K562 (cell line): ENCODE measurements around the gene TMEM87B. TPM values are rescaled to one million over a fixed set of nuclear protein-coding genes. Genes with fewer than 3 reads are reported as not detected.
A peak's percentile ranks its signal among the peaks of the same experiment; 100 is the strongest.

Experiments
- CC2D1A ChIP-seq: fragments of 450-650 bp; IDR thresholded peaks from 2 replicates; pipeline ENCODE4 v1.6.1; 2017; ENCODE audit warnings: mild to moderate bottlenecking
- GABPB1 ChIP-seq: sonication (generic); formaldehyde crosslinking; IDR thresholded peaks from 2 replicates; pipeline ENCODE4 v1.8.0; 2022; ENCODE audit warnings: mild to moderate bottlenecking, missing genetic modification reagents
- HDGF ChIP-seq: fragments of 450-650 bp; IDR thresholded peaks from 2 replicates; pipeline ENCODE4 v1.6.1; 2016
- MAZ ChIP-seq, 2 experiments: fragments of 450-650 bp in 1 of 2; sonication (generic) in 1 of 2; formaldehyde crosslinking; IDR thresholded peaks in 1 of 2; conservative IDR thresholded peaks in 1 of 2; 2 replicates each; pipeline versions ENCODE4 v1.4.0 to v1.5.0; 2020; ENCODE audit warnings: mild to moderate bottlenecking in 1 of 2, missing genetic modification reagents in 1 of 2
- RCOR1 ChIP-seq, 2 experiments: IDR thresholded peaks; 2 replicates each; pipeline ENCODE4 v1.6.1; 2012; ENCODE audit warnings: low read depth in 2 of 2, low read length in 2 of 2, borderline replicate concordance in 1 of 2, improper control_type of control experiment in 1 of 2
- ZNF507 ChIP-seq: conservative IDR thresholded peaks from 2 replicates; pipeline ENCODE4 v1.6.1; 2017; ENCODE audit warnings: missing genetic modification characterization, missing compliant biosample characterization
- ZNF561 ChIP-seq: fragments of 450-650 bp; formaldehyde crosslinking; conservative IDR thresholded peaks from 2 replicates; pipeline ENCODE4 v1.4.0; 2020; ENCODE audit warnings: mild to moderate bottlenecking, moderate library complexity
- polyA plus RNA-seq, 8 experiments: library from polyadenylated mRNA; depleted of rRNA in 4 of 8; stranded (reverse) in 5 of 8; unstranded in 3 of 8; fragments of >200 nt; fragmentation: Nextera tagmentation in 2 of 8; fragmentation: Illumina TruSeq in 1 of 8; extraction: Ambion mirVana in 2 of 8; extraction: Trizol in 1 of 8; gene quantifications; 2 replicates each; pipeline versions ENCODE4 v1.2.1 to v1.2.3, GENCODE V29; 2011 to 2014; ENCODE audit warnings: inconsistent platforms in 1 of 8, missing spikeins in 1 of 8
- total RNA-seq, 7 experiments: library from RNA; depleted of rRNA in 6 of 7; stranded (reverse); fragments of >200 nt in 6 of 7; fragmentation: Illumina TruSeq in 2 of 7; extraction: Trizol in 2 of 7; gene quantifications; 2 replicates each; pipeline versions ENCODE4 v1.2.1 to v1.2.3, GENCODE V29; 2011 to 2021; ENCODE audit warnings: low replicate concordance in 1 of 7
- TF ChIP-seq, protein P1 (sequence below), 3 experiments: fragments of 200-800 bp in 1 of 3; sonication (Bioruptor generic) in 1 of 3; sonication (generic) in 1 of 3; formaldehyde crosslinking in 1 of 3; IDR thresholded peaks; 2 replicates each; pipeline versions ENCODE4 v1.6.1 to v1.8.0; 2016 to 2022; ENCODE audit warnings: mild to moderate bottlenecking in 2 of 3, missing compliant biosample characterization in 2 of 3, missing genetic modification characterization in 2 of 3, missing genetic modification reagents in 1 of 3
- TF ChIP-seq, protein P2 (sequence below), 2 experiments: fragments of 450-650 bp in 1 of 2; IDR thresholded peaks; 2 replicates each; pipeline ENCODE4 v1.6.1; 2011 to 2017; ENCODE audit warnings: low read depth in 2 of 2, antibody characterized with exemption in 1 of 2, borderline replicate concordance in 1 of 2, low read length in 1 of 2, mild to moderate bottlenecking in 1 of 2, mixed read lengths in 1 of 2; ENCODE audit not compliant: control insufficient read depth in 1 of 2
- TF ChIP-seq, protein P3 (sequence below): fragments of 450-650 bp; formaldehyde crosslinking; IDR thresholded peaks from 2 replicates; pipeline ENCODE4 v1.4.0; 2020; ENCODE audit warnings: mild to moderate bottlenecking, moderate library complexity
- TF ChIP-seq, protein P4 (sequence below): sonication (generic); formaldehyde crosslinking; IDR thresholded peaks from 2 replicates; pipeline ENCODE4 v1.8.0; 2023; ENCODE audit warnings: mild to moderate bottlenecking, missing genetic modification reagents
- TF ChIP-seq, protein P5 (sequence below): fragments of 450-650 bp; formaldehyde crosslinking; IDR thresholded peaks from 2 replicates; pipeline ENCODE4 v1.4.0; 2022; ENCODE audit warnings: missing genetic modification characterization
- TF ChIP-seq, protein P6 (sequence below): sonication (generic); formaldehyde crosslinking; IDR thresholded peaks from 2 replicates; pipeline ENCODE4 v1.9.0; 2022; ENCODE audit warnings: mild to moderate bottlenecking, missing genetic modification reagents

Gene TMEM87B
- total and polyA plus RNA-seq, 9 of the 15 experiments (the other 6 are each of a cell fraction or from before 2014, with no cell fraction given), result 3.7 to 17.1 (median 11.0) TPM

DNA sequence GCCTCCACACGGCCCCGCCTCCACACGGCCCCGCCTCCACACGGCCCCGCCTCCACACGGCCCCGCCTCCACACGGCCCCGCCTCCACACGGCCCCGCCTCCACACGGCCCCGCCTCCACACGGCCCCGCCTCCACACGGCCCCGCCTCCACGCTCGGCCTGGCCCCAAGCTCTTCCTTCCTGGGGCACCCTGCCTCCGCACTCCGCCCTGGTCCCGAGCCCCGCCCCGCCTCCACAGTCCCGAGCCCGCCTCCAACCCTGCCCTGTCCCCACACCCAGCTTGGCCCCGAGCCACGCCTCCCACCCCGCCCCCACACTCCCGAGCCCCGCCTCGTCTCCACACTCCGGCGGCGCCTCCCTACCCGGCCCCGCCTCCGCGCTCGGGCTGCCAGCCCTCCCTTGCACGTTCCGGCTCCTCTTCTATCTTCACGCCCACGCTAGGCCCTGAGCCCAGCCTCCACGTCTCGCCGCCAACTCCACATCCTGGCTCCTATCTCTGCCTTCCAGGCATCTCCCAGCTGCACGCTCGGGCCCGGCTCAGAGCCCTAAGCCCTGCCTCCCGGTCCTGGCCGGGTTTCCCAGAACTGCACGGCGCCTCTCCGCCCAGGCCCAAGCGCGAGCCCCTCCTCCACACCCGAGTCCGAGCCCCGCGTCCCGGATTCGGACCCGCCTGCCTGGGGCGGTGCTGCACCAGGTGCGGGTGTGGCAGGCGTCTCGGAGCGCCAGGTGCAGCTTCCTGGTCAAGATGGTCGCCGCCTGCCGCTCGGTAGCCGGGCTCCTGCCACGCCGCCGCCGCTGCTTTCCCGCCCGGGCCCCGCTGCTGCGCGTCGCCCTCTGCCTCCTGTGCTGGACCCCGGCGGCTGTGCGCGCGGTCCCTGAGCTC, at the start of gene TMEM87B (continued):
- TF ChIP-seq, protein P1, sequence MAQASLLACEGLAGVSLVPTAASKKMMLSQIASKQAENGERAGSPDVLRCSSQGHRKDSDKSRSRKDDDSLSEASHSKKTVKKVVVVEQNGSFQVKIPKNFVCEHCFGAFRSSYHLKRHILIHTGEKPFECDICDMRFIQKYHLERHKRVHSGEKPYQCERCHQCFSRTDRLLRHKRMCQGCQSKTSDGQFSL (CRISPR knock-in tag; IDR thresholded peaks at IDR 0.05), result no peak
- TF ChIP-seq, protein P1 (tag; IDR thresholded peaks at IDR 0.05), result no peak
- TF ChIP-seq MAZ (CRISPR knock-in tag; conservative IDR thresholded peaks at IDR 0.05 in 1 of 2, IDR thresholded peaks at IDR 0.05 in 1 of 2) (peak; percentile 66 to 86; a peak in 3 of 4 replicates), ZNF507 (no peak), CC2D1A (no peak; the same call in 1 of the 2 replicates), RCOR1 (IDR thresholded peaks at IDR 0.05; ENCODE audit: borderline replicate concordance in 1 of 2, low read depth in 2 of 2, low read length in 2 of 2) (peak in 1 of 2 experiments; percentile 89; a peak in 2 of 4 replicates), GABPB1 (CRISPR knock-in tag) (peak; percentile 48; the same call in 1 of the 2 replicates), ZNF561 (CRISPR knock-in tag) (no peak), HDGF (peak; percentile 36; the same call in 1 of the 2 replicates)
- TF ChIP-seq, protein P2, sequence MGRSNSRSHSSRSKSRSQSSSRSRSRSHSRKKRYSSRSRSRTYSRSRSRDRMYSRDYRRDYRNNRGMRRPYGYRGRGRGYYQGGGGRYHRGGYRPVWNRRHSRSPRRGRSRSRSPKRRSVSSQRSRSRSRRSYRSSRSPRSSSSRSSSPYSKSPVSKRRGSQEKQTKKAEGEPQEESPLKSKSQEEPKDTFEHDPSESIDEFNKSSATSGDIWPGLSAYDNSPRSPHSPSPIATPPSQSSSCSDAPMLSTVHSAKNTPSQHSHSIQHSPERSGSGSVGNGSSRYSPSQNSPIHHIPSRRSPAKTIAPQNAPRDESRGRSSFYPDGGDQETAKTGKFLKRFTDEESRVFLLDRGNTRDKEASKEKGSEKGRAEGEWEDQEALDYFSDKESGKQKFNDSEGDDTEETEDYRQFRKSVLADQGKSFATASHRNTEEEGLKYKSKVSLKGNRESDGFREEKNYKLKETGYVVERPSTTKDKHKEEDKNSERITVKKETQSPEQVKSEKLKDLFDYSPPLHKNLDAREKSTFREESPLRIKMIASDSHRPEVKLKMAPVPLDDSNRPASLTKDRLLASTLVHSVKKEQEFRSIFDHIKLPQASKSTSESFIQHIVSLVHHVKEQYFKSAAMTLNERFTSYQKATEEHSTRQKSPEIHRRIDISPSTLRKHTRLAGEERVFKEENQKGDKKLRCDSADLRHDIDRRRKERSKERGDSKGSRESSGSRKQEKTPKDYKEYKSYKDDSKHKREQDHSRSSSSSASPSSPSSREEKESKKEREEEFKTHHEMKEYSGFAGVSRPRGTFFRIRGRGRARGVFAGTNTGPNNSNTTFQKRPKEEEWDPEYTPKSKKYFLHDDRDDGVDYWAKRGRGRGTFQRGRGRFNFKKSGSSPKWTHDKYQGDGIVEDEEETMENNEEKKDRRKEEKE (IDR thresholded peaks at IDR 0.05; ENCODE audit: borderline replicate concordance in 1 of 2, control insufficient read depth in 1 of 2, low read depth in 2 of 2, low read length in 1 of 2), result no peak
- TF ChIP-seq, protein P3, sequence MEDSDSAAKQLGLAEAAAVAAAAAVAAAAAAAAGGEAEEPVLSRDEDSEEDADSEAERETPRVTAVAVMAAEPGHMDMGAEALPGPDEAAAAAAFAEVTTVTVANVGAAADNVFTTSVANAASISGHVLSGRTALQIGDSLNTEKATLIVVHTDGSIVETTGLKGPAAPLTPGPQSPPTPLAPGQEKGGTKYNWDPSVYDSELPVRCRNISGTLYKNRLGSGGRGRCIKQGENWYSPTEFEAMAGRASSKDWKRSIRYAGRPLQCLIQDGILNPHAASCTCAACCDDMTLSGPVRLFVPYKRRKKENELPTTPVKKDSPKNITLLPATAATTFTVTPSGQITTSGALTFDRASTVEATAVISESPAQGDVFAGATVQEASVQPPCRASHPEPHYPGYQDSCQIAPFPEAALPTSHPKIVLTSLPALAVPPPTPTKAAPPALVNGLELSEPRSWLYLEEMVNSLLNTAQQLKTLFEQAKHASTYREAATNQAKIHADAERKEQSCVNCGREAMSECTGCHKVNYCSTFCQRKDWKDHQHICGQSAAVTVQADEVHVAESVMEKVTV (CRISPR knock-in tag), result no peak
- TF ChIP-seq, protein P4, sequence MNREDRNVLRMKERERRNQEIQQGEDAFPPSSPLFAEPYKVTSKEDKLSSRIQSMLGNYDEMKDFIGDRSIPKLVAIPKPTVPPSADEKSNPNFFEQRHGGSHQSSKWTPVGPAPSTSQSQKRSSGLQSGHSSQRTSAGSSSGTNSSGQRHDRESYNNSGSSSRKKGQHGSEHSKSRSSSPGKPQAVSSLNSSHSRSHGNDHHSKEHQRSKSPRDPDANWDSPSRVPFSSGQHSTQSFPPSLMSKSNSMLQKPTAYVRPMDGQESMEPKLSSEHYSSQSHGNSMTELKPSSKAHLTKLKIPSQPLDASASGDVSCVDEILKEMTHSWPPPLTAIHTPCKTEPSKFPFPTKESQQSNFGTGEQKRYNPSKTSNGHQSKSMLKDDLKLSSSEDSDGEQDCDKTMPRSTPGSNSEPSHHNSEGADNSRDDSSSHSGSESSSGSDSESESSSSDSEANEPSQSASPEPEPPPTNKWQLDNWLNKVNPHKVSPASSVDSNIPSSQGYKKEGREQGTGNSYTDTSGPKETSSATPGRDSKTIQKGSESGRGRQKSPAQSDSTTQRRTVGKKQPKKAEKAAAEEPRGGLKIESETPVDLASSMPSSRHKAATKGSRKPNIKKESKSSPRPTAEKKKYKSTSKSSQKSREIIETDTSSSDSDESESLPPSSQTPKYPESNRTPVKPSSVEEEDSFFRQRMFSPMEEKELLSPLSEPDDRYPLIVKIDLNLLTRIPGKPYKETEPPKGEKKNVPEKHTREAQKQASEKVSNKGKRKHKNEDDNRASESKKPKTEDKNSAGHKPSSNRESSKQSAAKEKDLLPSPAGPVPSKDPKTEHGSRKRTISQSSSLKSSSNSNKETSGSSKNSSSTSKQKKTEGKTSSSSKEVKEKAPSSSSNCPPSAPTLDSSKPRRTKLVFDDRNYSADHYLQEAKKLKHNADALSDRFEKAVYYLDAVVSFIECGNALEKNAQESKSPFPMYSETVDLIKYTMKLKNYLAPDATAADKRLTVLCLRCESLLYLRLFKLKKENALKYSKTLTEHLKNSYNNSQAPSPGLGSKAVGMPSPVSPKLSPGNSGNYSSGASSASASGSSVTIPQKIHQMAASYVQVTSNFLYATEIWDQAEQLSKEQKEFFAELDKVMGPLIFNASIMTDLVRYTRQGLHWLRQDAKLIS (CRISPR knock-in tag), result peak; percentile 89
- TF ChIP-seq, protein P5, sequence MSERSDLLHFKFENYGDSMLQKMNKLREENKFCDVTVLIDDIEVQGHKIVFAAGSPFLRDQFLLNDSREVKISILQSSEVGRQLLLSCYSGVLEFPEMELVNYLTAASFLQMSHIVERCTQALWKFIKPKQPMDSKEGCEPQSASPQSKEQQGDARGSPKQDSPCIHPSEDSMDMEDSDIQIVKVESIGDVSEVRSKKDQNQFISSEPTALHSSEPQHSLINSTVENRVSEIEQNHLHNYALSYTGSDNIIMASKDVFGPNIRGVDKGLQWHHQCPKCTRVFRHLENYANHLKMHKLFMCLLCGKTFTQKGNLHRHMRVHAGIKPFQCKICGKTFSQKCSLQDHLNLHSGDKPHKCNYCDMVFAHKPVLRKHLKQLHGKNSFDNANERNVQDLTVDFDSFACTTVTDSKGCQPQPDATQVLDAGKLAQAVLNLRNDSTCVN (CRISPR knock-in tag), result no peak
- TF ChIP-seq, protein P6, sequence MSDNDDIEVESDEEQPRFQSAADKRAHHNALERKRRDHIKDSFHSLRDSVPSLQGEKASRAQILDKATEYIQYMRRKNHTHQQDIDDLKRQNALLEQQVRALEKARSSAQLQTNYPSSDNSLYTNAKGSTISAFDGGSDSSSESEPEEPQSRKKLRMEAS, result peak; percentile 90
